Right atrium auricular region (tissue), 2 donors: ENCODE results near the gene MFAP4. TPM values are rescaled to one million over a fixed set of nuclear protein-coding genes. Genes with fewer than 3 reads are reported as not detected.

Experiments
- DNase-seq: peaks from one replicate; pipeline ENCODE4 v3.0.0-alpha.2; 2019; ENCODE audit warnings: low spot score
- H3K27ac ChIP-seq, 2 donors: fragments of 200-600 bp; sonication (generic); 1 replicate in 1 of 2; 2 replicates in 1 of 2; pipeline ENCODE4 v1.5.1; 2016 to 2019
- H3K27me3 ChIP-seq, 2 donors: fragments of 200-600 bp; sonication (generic); one replicate each; pipeline versions ENCODE4 v1.5.1 to v1.6.0; 2017 to 2019
- H3K36me3 ChIP-seq: fragments of 200-600 bp; sonication (generic); one replicate; pipeline ENCODE4 v1.5.1; 2016
- H3K4me1 ChIP-seq, 2 donors: fragments of 200-600 bp; sonication (generic); one replicate each; pipeline versions ENCODE4 v1.5.1 to v1.6.0; 2017 to 2019
- H3K4me3 ChIP-seq, 2 donors: fragments of 200-600 bp; sonication (generic); 1 replicate in 1 of 2; 2 replicates in 1 of 2; pipeline ENCODE4 v1.5.1; 2017 to 2019; ENCODE audit warnings: mild to moderate bottlenecking in 1 of 2, moderate library complexity in 1 of 2
- H3K9me3 ChIP-seq, 2 donors: fragments of 200-600 bp; sonication (generic); one replicate each; pipeline ENCODE4 v1.5.1; 2019
- CTCF ChIP-seq, 2 donors: fragments of 200-600 bp; sonication (generic); IDR thresholded peaks; one replicate each; pipeline ENCODE4 v1.5.1; 2019; ENCODE audit warnings: antibody characterized with exemption in 2 of 2
- total RNA-seq, 2 donors: library from RNA; depleted of rRNA; stranded (reverse); fragments of >200 nt; gene quantifications; one replicate each; pipeline ENCODE4 v1.1.0, GENCODE V29; 2016

The MFAP4 gene
- total RNA-seq, 2 donors from 2014 or later, result 78.5 to 104 TPM

GRCh38 chr17:19409066-19409465 is 22.1 kb upstream of the MFAP4 start:
- H3K9me3 ChIP-seq, result no peaks in the 10 kb centered on the region
- no peak for DNase-seq
- TF ChIP-seq CTCF (IDR thresholded peaks at IDR 0.05), result no peak
- H3K36me3 ChIP-seq, result no peaks in the 10 kb centered on the region
- no peak overlapping the region for H3K27ac ChIP-seq
- no peak overlapping the region for H3K4me3 ChIP-seq
- H3K27me3 ChIP-seq, result no peaks in the 10 kb centered on the region
- H3K4me1 ChIP-seq, result peaks cover 0 to 18% of the 10 kb centered on the region in 2 donors

- H3K36me3 ChIP-seq, result no peaks in the 10 kb centered on the region
- DNase-seq, result no peak
- H3K4me1 ChIP-seq, result peaks cover 0 to 18% of the 10 kb centered on the region in 2 donors
- H3K27ac ChIP-seq, result no peak overlapping the region
- H3K9me3 ChIP-seq, result no peaks in the 10 kb centered on the region
- H3K27me3 ChIP-seq, result no peaks in the 10 kb centered on the region
- TF ChIP-seq CTCF (IDR thresholded peaks at IDR 0.05), result no peak
- no peak overlapping the region for H3K4me3 ChIP-seq
Measured at GRCh38 chr17:19408346-19408710, 21.3 kb upstream of the MFAP4 start.

- H3K9me3 ChIP-seq, result no peaks in the 10 kb centered on the region
- H3K27me3 ChIP-seq, result no peaks in the 10 kb centered on the region
- DNase-seq, result no peak
- no peak for TF ChIP-seq CTCF (IDR thresholded peaks at IDR 0.05)
- no peak overlapping the region for H3K4me3 ChIP-seq
- H3K36me3 ChIP-seq, result no peaks in the 10 kb centered on the region
- H3K27ac ChIP-seq, result no peak overlapping the region
- peaks cover 0 to 18% of the 10 kb centered on the region in 2 donors for H3K4me1 ChIP-seq
Measured at GRCh38 chr17:19407601-19408345, 20.8 kb upstream of the MFAP4 start.

GRCh38 chr17:19405114-19405513 is 18.1 kb upstream of the MFAP4 start:
- Histone ChIP-seq H3K27me3 (no peaks in the 10 kb centered on the region), H3K4me1 (no peaks in the 10 kb centered on the region), H3K9me3 (no peaks in the 10 kb centered on the region), H3K36me3 (no peaks in the 10 kb centered on the region), H3K4me3 (no peak overlapping the region), H3K27ac (no peak overlapping the region)
- DNase-seq, result no peak
- TF ChIP-seq CTCF (IDR thresholded peaks at IDR 0.05), result no peak

GRCh38 chr17:19404264-19404663 is 17.3 kb upstream of the MFAP4 start:
- no peak for DNase-seq
- H3K27ac ChIP-seq, result no peak overlapping the region
- TF ChIP-seq CTCF (IDR thresholded peaks at IDR 0.05), result no peak
- H3K4me3 ChIP-seq, result no peak overlapping the region
- peaks cover 0 to 1% of the 10 kb centered on the region in 2 donors for H3K4me1 ChIP-seq
- no peaks in the 10 kb centered on the region for H3K27me3 ChIP-seq
- no peaks in the 10 kb centered on the region for H3K9me3 ChIP-seq
- no peaks in the 10 kb centered on the region for H3K36me3 ChIP-seq

GRCh38 chr17:19403021-19403420 is 16.0 kb upstream of the MFAP4 start:
- H3K4me1 ChIP-seq, result peaks cover 0 to 14% of the 10 kb centered on the region in 2 donors
- no peaks in the 10 kb centered on the region for H3K9me3 ChIP-seq
- no peaks in the 10 kb centered on the region for H3K36me3 ChIP-seq
- H3K27ac ChIP-seq, result no peak overlapping the region
- no peaks in the 10 kb centered on the region for H3K27me3 ChIP-seq
- H3K4me3 ChIP-seq, result no peak overlapping the region
- no peak for DNase-seq
- no peak for TF ChIP-seq CTCF (IDR thresholded peaks at IDR 0.05)
